Measurements from ENCODE around the gene NRIP1.

DNA sequence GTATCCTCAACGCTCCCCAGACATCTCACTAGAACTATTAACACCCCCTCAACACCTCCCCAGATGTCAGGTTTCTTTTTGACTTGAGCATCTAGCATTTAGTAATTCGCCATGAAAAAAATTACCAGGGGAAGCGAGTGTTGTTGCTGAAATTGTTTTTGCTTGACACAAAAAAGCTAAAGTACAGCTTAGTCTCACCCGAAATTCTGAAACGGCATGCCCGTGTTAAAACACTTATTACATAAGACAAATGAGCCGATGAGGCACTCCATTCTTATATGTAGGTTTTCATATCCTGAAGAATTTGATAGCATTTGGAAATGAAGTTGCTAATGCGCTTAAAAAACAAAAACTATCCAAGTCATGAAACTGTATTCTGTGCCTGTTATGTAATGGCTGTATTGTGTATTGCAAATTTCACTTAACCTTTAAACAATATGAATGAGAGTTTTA is 1.3 kb upstream of the NRIP1 start:
- TF ChIP-seq, protein P1, sequence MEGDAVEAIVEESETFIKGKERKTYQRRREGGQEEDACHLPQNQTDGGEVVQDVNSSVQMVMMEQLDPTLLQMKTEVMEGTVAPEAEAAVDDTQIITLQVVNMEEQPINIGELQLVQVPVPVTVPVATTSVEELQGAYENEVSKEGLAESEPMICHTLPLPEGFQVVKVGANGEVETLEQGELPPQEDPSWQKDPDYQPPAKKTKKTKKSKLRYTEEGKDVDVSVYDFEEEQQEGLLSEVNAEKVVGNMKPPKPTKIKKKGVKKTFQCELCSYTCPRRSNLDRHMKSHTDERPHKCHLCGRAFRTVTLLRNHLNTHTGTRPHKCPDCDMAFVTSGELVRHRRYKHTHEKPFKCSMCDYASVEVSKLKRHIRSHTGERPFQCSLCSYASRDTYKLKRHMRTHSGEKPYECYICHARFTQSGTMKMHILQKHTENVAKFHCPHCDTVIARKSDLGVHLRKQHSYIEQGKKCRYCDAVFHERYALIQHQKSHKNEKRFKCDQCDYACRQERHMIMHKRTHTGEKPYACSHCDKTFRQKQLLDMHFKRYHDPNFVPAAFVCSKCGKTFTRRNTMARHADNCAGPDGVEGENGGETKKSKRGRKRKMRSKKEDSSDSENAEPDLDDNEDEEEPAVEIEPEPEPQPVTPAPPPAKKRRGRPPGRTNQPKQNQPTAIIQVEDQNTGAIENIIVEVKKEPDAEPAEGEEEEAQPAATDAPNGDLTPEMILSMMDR (IDR thresholded peaks at IDR 0.05): no peak
- no peak for TF ChIP-seq POLR2AphosphoS5 (IDR thresholded peaks at IDR 0.05)
